Cortex of kidney (tissue), 1 donor: ENCODE results near the gene NXN.
"Not testable (repeated sequence)": the region's sequence is repeated elsewhere in the genome, so short reads cannot be mapped to it uniquely, and the experiment has no call there.

Experiments
- DNase-seq: peaks from one replicate; lab custom pipeline; 2025; lab: John Stamatoyannopoulos, UW

Gene NXN

DNA sequence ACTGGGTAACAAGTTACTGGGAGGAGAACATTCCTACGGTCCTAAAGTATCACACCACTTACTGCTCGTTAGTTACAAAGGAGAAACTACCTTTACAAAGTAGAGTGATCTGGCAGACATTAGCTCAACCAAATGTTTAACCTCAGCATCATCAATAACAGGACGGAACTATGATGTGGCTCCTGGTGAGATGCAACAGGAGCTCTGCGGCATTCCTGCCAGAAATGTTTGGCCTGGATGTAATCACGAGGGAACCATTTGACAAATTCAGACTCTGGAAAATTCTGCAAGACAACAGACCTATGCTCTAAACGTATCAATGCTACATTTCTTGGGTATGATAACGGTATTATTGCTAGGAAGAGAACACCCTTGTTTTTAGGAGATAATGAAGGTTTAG, 117.0 kb downstream of the NXN start:
- no peak for DNase-seq

DNA sequence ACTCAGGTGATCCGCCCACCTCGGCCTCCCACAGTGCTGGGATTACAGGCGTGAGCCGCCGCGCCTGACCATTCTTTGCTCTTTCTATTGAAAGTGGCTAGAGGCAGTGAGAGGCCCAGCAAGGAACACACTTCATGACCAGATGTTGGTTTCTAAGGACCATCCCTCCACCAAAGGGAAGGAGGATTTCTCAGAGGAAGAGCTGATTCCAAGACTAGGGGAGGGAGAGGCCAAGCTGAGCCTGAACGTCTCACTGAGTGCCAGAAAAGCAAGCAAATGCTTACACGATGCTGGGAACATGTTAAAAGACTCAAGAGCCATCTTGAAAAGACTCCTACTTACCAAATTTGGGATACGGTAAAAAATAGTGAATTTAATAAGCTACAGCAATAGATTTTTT, 118.2 kb downstream of the NXN start:
- no peak for DNase-seq

DNA sequence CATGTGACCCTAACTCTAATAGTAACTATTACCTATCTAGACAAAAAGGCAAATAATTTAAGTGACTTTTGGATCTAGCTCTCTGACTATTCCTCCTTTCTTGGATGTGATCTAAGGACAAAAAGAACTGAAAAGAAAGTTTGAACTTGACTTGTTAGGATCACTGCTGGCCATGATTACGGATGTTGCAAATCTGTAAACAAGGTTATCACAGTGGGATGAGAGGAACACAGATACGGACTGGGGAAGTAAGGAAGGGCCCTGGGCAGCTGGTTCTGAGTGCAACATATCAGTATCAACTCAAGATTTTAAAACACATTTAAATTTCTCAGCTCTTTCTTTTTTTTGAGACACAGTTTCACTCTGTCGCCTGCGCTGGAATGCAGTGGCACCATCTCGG, 118.8 kb downstream of the NXN start:
- DNase-seq, result no peak

DNA sequence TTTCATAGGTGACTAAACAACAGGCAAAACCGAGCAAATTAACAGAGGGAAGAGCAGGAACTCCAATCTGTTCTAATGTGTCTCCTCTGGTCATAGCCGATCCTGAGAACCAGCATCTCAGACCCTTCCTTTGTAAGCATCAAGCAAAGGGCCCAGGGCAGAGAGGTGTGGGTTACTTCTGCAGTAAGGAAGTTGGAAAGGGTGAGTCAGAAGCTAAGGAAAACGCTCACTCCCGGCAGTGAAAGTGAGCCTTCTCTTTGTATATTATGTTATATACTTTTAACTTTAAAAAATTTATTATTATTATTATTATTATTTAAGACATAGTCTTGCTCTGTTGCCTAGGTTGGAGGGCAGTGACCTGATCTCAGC, 119.8 kb downstream of the NXN start:
- DNase-seq, result no peak

DNA sequence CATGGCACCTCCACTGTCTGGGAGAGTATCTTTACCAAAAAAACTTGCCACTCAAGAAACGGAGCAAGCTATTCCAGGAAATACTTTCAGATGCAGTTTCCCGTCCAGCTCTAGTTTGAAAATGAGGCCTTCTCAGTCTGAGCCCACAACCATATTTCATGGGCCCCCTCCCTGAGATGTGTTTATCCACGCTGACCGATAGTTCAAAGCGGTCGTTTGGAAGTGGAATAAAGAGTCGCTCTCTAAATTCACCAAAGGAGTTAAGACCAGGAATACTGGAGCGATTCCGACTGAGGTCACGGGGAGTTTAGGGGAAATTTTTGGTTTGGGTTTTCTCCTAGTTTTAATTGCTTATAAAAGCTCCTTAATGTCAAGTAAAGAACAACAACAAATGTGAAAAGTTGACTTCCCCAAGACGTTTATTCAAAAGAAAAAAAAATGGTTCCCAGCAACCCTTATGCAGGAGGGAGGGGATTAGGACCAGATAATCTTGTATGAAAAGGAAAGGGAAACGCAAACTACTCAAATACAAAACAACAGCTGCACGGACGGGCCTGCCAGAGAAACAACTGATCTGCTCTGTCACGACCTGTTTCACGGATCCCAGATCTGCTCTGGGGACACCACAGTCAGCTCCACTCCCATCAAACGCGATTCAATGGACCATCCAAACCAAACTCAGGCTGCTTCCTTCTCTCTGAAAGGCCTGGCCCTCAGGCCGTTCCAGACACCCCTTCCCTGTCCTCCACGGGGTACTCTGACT, 120.3 kb downstream of the NXN start:
- no peak for DNase-seq

DNA sequence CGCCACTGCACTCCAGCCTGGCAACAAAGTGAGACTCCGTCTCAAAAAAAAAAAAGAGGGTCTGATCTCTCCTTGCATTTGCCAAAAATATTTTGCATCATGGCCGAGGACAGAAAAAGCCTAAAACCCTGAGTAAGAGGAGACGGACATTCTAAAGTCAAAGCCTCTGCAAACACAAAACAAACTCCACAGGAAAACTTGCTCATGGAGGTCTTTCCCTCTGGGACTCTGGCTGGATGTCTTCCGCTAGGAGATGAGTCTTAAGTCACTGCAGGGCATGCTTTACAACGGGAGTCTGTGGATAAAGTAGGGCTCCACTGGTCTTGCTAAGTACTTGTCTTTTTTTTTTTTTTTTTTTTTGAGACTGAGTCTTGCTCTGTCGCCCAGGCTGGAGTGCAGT, 123.4 kb downstream of the NXN start:
- no peak for DNase-seq

DNA sequence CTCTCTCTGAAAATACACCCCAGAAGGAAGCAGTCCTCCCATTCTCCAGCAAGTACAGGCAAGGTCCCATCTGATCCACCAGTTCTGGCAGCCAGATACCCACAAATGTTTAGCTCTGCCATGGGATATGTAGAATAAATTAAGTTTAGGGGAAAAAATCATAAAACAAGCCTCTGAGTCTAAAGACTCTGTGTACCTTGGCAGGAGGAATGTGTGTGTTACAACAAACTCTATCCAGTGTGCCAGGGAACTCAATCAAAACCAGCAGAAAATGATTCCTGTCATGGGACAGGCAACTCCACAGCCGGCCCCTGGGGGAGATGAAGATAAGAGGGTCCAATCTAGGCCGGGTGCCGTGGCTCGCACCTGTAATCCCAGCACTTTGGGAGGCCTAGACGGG, 124.0 kb downstream of the NXN start:
- DNase-seq, result no peak

DNA sequence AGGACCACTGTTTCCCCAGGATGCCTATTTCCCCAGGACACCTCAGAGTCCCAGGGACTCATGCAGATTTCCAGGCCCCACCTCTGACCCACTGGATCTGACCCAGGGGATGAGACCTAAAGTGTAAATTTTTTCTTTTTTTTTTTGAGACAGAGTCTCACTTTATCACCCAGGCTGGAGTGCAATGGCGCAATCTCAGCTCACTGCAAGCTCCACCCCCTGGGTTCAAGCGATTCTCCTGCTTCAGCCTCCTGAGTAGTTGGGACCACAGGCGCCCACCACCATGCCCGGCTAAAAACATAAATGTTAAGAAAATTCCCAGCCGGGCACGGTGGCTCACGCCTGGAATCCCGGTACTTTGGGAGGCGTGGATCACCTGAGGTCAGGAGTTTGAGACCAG, 126.7 kb downstream of the NXN start:
- not testable (repeated sequence) for DNase-seq

DNA sequence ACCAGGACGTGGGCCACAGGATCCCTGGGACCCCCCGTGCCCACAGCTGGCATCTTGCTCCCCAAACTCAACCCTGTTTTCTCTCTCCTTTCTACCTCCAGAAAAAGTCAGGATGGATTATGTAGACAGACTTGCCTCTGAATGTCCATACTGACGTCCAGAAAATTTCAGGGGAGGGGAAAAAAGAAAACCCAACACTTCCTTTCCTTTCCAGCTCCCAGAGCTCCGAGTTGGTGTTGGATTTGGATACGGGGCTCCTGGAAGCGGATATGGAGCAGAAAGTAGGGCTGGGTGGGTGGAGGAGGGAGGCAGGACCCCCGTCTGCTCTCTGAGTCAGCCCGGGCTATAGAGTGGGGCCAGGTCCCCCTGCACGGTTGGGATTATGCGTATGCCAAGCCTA, 127.2 kb downstream of the NXN start:
- no peak for DNase-seq

DNA sequence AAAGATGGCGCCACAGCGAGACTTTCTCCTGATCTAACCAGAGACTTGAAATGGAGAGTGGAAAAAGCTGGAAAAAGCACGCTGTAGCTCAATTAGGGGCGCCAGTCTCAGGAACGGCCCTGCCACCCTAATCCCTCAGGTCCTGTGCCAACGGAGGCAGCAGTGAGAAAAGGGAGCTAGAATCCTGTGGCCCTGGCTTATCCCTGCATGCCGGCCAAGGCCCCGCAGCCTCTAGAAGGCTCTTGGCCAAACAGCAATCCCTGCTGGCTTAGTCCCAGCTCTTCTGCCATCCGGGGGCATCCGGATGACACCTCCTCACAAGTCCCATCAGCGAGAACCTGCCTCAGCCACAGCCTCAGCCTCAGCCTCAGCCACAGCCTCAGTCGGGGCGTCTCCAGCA, 127.7 kb downstream of the NXN start:
- DNase-seq, result no peak

DNA sequence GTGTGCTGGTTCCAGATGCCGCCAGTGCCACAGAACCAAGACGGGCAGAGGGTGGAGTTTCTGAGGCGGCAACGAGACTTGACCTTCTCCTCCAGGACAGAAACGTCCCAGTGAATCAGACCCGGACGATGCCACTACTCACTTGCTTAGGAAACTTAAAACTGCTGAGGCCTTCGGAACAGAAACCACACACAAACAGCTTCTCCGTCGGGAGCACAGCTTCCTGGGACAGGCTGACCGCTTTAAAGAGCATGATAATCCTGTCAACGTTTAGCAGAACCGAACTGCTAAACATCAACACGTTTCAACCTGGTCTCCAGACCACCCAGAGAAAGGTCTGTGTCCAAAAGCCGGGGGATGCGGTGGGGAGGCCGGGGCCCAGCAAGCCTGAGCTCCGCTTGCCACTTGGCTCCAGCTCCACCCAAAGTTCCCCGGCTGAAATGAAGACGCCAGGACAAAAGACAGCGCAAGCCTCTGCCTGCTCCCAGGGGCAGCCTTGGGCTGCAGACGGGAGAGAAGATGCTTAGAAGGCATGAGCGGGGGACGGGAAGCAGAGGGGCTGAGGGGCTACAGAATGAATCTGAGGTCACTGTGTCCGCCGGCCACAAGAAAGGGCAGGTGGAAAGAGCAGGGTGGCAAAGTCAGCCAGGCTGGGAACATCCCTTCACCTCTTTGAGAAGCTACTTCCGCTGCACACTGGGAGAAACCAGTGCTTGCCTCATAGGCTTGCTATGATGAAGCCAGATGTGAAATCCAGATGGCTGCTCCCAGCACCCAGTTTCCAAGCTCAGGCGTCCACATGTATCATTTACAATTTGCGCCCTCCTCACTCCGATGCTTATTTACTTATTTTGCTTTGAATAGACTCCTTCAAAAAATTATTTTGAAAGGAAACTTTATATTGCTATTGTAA, 128.5 kb downstream of the NXN start:
- no peak for DNase-seq

DNA sequence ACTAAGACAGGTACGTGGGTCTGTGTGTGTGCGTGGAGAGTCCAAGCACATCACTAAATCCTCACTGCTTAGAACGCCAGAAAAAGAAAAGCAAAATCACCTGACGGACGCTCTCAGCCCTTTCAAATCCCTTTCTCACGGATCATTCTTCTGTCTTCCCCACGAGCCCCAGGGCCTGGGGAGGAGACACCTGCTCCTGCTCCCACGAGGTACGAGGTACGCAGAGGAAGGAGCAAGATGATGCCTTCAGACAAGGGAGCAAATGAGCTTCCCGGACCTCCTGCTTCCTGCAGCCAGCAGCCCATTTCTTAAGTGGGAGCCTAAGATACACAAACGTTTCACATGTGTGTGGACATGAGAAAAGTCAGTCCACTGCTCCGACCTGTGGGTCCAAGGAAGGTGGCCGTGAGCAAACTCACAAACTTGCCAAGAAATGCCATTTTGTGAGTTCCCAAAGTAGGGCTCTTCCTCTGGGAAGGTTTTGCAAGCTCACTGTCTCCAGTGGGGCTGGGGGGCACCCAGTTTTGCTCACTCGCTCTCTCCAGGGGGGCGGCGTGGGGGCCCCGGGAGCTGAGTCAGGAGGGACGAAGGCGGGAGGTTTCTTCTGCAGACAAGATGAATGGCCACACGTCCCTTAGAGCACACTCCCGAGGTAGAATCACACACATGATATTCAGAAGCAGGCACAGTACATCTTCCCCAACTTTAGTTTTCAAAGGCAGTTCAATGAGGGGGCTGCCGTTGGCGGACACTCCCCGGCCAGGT, 129.3 kb downstream of the NXN start:
- DNase-seq, result no peak

DNA sequence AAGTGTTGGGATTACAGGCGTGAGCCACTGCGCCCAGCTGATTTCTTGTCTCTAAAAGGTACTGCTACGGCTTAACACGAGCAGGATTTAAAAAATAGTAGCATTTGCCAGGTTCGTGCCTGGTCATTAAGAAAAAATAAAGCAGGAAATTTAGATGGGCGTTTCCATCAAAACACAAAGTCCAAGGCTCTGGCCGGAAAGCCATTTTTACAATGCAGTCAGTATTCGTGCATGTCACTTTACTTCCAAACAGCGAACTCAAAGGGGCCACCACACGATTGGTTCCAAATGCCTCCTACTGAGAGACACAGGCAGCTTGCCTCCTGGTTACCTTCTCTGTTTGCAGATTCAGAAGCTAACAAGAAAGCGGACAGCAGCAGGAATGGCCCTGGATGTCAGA, 131.2 kb downstream of the NXN start:
- DNase-seq, result no peak

DNA sequence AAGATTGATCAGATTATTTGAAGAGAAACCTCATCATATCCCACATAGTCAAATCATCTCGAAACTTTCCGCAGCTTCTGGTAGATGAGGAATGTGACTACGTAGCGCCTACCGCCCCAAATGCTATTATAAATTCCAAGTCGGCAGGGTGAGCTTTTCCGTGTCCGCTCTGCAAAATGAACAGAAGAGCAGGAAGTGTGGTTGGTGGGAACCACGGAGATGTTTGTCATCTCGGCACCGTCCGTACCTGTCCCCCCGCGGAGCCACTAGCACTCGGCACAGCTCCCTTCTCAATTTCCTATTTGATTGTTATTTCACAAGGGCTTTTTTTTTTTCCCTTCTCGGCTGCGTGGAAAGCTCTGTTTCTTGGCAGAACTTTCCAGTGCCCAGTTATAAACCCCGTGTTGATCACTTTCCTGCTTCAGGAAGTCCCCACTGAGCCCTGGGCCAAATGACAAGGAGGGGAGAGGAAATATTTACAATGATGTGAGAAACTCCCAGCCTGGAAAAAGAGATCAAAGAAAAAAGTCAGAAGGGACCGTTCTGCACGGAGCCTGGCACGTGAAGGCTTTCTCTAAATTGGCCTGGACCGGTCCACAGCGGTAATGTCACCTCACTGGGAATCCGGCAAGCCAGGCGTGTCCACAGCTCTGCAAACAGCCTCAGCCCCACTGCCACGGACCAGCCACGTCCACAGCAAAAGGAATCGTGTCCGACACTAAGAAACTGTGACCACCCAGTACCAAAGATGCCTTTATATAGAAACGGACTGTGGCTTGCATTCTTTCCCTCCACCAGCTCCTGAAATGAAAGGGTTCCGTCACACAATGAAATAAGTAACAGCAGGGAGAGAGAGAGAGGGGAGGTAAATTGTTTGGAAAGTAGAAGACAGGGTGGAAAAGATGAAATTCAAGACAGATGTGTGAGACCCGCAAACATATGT, 132.4 kb downstream of the NXN start:
- DNase-seq, result no peak

DNA sequence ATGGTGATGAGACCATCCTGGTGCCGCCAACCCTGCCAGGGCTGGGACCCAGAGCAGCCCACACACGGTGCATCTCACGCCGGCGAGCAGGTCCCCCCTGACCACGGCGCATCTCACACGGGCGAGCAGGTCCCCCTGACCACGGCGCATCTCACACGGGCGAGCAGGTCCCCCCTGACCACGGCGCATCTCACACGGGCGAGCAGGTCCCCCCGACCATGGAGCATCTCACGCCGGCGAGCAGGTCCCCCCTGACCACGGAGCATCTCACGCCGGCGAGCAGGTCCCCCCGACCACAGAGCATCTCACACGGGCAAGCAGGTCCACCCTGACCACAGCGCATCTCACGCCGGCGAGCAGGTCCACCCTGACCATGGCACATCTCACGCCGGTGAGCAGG, 138.3 kb downstream of the NXN start:
- DNase-seq, result no peak

DNA sequence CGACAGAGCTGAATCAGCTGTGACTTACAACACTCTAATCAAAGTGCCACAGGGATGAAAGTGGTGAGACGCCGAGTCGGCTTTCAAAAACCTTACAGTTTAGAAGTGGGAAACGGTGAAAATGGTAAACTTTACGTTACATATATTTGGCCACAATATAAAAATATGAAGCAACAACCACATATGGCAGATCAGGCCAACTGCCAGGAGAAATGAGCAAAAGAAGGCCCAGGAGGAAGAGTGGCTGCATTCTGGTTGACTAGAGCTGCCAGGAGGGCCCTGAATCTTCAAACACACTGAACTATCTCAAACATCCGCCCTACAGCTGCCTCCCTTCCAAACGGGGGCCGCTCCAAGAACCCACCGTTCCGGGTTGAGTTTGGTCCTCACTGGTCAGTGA, 141.1 kb downstream of the NXN start:
- DNase-seq, result no peak

DNA sequence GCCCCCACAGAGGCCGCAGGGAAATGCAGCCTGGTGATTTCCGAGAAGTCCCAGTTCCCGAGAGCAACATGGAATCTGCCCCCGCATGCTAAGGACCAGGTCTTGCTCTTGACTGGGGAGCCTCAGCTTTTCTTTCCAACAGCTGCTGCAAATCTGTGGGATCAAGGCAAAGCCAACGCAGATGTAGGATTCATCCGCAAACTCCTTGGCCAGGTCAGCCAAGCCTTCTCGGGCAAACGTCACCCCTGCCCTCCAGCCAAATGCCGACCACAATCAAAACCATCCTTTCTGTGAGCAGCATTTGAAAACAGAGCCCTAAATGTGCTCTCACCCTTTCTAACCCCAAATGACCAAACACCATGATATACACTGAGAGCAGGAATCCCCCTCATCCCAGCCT, 143.4 kb downstream of the NXN start:
- DNase-seq, result no peak

DNA sequence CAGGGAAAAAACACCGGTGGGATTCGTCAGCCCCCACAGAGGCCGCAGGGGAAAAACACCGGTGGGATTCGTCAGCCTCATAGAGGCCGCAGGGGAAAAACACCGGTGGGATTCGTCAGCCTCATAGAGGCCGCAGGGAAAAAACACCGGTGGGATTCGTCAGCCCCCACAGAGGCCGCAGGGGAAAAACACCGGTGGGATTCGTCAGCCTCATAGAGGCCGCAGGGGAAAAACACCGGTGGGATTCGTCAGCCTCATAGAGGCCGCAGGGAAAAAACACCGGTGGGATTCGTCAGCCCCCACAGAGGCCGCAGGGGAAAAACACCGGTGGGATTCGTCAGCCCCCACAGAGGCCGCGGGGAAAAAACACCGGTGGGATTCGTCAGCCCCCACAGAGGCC, 143.9 kb downstream of the NXN start:
- DNase-seq, result not testable (repeated sequence)

DNA sequence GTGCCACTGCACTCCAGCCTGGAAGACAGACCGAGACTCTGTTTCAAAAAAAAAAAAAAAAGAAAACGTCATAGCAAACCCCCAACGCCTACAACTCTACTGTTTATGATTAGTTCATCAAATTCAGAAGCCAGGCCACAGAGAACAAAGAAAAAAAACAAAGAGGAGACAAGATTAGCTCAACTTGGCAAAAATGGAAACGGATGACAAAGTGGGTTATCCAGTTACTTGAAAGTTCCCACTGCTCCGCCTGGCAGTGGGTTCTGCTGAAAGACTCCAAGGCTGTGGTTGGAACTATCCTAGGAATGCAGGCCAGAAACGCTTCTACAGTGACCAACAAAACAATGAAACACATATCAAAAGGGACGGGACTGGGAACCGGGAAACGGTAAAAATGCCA, 144.3 kb downstream of the NXN start:
- no peak for DNase-seq

DNA sequence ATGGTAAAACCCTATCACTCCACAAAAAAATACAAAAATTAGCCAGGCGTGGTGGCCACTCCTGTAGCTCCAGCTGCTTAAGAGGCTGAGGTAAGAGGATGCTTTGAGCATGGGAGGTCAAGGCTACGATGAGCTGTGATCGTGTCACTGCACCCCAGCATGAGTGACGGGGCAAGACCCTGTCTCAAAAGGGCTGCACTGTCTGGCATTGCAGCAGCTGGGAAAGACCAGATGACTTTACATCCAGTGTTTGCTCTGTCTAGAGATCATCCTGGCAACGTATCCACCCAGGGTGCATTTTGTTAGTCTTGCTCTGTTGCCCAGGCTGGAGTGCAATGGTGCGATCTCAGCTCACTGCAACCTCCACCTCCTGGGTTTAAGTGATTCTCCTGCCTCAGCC, 145.4 kb downstream of the NXN start:
- no peak for DNase-seq

DNA sequence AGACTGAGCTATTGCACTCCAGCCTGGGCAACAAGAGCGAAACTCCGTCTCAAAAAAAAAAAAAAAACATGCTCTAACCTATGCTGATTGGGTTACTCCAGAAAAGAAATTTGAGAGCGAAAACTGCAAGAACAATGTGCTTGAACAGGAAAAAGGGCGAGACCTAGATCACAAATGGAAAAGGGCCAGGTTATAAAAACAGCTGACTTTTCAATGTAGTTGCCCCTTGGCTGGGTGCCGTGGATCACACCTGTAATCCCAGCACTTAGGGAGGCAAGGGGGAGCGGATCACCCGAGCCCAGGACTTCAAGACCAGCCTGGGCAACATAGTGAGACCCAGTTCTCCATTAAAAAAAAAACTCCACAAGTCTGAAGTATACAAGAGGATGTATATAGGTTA, 148.6 kb downstream of the NXN start:
- no peak for DNase-seq

DNA sequence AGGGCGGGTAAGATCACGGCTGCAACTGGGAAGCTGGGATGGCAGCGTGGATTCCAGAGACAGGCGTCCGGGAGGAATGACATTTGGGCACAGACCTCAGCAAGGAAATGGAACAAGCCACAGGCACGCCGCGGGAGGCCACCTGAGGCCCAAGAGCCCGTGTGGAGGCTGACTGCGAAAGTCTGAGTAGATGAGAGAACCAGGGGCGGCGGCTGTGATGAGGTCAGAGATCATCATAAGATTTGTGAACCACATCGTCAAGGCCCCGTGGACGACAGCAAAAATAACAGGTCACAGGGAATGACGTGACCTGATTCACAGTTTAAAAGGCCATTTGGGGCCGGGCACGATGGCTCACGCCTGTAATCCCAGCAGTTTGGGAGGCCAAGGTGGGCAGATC, 149.2 kb downstream of the NXN start:
- no peak for DNase-seq
